Thoracic aorta (tissue), 2 donors: ENCODE measurements around the gene TCF7. TPM values are rescaled to one million over a fixed set of nuclear protein-coding genes. Genes with fewer than 3 reads are reported as not detected.

Source experiments
- ATAC-seq: fragments of 150-250 bp; one replicate; pipeline ENCODE4 v1.8.0; 2017; ENCODE audit warnings: low read depth; ENCODE audit not compliant: insufficient number of reproducible peaks, low FRiP score
- DNase-seq: peaks from one replicate; pipeline ENCODE4 v3.0.0-alpha.2; 2020; ENCODE audit warnings: low spot score
- H3K27ac ChIP-seq, 2 donors: fragments of 200-600 bp; sonication (generic); 1 replicate in 1 of 2; 2 replicates in 1 of 2; pipeline ENCODE4 v1.5.1; 2016; ENCODE audit warnings: mild to moderate bottlenecking in 2 of 2, moderate library complexity in 2 of 2
- H3K27me3 ChIP-seq: fragments of 200-600 bp; sonication (generic); replicated peaks from 2 replicates; pipeline ENCODE4 v1.6.0; 2016; ENCODE audit warnings: mild to moderate bottlenecking; ENCODE audit not compliant: insufficient read depth
- H3K36me3 ChIP-seq: fragments of 200-600 bp; sonication (generic); one replicate; pipeline ENCODE4 v1.5.1; 2016
- H3K4me1 ChIP-seq, 2 donors: fragments of 200-600 bp; sonication (generic); 1 replicate in 1 of 2; 2 replicates in 1 of 2; pipeline versions ENCODE4 v1.5.1 to v1.6.0; 2016; ENCODE audit warnings: low read depth in 2 of 2, mild to moderate bottlenecking in 1 of 2; ENCODE audit not compliant: control insufficient read depth in 1 of 2
- H3K4me3 ChIP-seq: fragments of 200-600 bp; sonication (generic); 2 replicates; pipeline ENCODE4 v1.5.1; 2016; ENCODE audit warnings: mild to moderate bottlenecking
- H3K9me3 ChIP-seq: fragments of 200-600 bp; sonication (generic); 2 replicates; pipeline ENCODE4 v1.5.1; 2016
- total RNA-seq, 2 donors: library from RNA; depleted of rRNA; stranded (reverse); fragments of >200 nt; gene quantifications; one replicate each; pipeline versions ENCODE4 v1.1.0 to v1.2.3, GENCODE V29; 2016
- TF ChIP-seq, protein P1 (sequence below): fragments of 200-600 bp; sonication (generic); IDR thresholded peaks from one replicate; pipeline ENCODE4 v1.5.1; 2019; ENCODE audit warnings: antibody characterized with exemption

Gene TCF7
- total RNA-seq, 2 donors from 2014 or later: 0.54 to 2.1 TPM

DNA sequence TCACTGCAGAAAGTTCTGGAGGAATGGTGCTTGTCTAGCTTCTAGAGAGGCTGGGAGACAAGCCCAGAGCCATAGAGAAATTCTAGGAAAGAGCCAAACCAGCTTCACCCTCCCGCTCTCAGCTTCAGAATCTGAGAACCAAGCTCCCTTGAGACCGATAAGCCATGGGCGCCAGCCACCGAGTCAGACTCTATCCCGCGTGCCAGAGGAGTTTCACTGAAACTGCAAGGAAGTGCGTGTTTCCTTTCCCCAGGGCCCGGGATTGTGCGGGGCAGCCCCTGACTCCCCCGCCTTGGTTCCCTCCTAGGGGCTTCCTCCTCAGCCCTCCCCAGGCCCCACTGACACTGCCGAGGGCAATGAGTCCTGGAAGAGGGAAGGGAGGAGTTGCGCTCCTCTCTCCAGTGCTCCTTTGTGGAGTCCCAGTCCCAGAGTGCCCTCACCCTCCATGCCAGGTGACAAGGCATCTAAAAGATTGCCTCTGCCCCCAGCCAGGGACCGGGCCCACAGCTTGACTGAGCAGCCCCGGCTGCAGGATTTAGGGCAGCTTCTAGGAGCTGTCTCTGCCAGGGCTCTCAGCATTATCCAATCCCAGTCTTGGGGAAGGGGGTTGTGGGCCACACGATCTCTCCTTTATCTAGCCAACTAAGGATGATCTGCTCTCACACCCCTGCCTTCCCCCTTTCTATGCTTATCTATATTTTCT, 18.4 kb upstream of the TCF7 start:
- TF ChIP-seq, protein P1, sequence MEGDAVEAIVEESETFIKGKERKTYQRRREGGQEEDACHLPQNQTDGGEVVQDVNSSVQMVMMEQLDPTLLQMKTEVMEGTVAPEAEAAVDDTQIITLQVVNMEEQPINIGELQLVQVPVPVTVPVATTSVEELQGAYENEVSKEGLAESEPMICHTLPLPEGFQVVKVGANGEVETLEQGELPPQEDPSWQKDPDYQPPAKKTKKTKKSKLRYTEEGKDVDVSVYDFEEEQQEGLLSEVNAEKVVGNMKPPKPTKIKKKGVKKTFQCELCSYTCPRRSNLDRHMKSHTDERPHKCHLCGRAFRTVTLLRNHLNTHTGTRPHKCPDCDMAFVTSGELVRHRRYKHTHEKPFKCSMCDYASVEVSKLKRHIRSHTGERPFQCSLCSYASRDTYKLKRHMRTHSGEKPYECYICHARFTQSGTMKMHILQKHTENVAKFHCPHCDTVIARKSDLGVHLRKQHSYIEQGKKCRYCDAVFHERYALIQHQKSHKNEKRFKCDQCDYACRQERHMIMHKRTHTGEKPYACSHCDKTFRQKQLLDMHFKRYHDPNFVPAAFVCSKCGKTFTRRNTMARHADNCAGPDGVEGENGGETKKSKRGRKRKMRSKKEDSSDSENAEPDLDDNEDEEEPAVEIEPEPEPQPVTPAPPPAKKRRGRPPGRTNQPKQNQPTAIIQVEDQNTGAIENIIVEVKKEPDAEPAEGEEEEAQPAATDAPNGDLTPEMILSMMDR: no peak
- H3K4me1 ChIP-seq: peaks cover 12 to 54% of the 10 kb centered on the region in 2 donors
- no peaks in the 10 kb centered on the region for H3K27me3 ChIP-seq
- H3K9me3 ChIP-seq: no peaks in the 10 kb centered on the region
- H3K27ac ChIP-seq: no peak overlapping the region
- DNase-seq (no peak), ATAC-seq (no peak)
- H3K36me3 ChIP-seq: no peaks in the 10 kb centered on the region
- peak overlapping the region; percentile 28 for H3K4me3 ChIP-seq

DNA sequence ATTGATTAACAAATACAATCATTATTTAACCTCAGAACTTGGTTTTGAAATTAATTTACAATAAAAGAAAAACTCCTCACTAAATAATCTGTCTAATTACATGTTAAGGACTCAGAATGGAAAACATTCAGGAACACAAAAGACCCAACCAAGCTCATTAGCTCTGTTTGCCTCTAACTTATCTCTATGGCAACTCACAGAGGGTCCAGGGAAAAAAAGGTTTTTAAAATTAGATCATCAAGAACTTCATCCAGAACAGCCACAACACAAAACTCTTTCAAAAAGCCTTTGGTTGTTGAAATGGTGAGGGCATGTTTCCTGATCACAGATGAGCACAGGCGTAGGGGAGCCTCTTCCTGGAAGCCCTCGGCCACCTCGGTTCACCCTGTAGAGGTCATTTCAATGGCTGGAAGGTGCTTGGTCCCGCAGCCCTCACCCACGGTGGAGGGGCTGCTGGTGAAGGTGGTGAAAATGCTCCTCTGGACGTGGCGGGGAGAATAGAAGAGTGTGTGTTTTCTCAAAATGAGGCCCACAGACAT, 17.2 kb upstream of the TCF7 start:
- H3K36me3 ChIP-seq: no peaks in the 10 kb centered on the region
- no peak for ATAC-seq

GRCh38 chr5:134098690-134099089, 15.8 kb upstream of the TCF7 start:
- Histone ChIP-seq H3K27ac (no peak overlapping the region), H3K9me3 (no peaks in the 10 kb centered on the region), H3K4me3 (no peak overlapping the region), H3K36me3 (no peaks in the 10 kb centered on the region), H3K27me3 (no peaks in the 10 kb centered on the region), H3K4me1 (peaks cover 12 to 55% of the 10 kb centered on the region in 2 donors)
- ATAC-seq (no peak), DNase-seq (no peak)
- TF ChIP-seq, protein P1: no peak

More for the DNA sequence above, 17.2 kb upstream of the TCF7 start:
- Histone ChIP-seq H3K4me1 (peaks cover 12 to 57% of the 10 kb centered on the region in 2 donors), H3K27ac (no peak overlapping the region), H3K27me3 (no peaks in the 10 kb centered on the region), H3K9me3 (no peaks in the 10 kb centered on the region), H3K4me3 (no peak overlapping the region)
- DNase-seq: no peak
- TF ChIP-seq, protein P1: no peak

DNA sequence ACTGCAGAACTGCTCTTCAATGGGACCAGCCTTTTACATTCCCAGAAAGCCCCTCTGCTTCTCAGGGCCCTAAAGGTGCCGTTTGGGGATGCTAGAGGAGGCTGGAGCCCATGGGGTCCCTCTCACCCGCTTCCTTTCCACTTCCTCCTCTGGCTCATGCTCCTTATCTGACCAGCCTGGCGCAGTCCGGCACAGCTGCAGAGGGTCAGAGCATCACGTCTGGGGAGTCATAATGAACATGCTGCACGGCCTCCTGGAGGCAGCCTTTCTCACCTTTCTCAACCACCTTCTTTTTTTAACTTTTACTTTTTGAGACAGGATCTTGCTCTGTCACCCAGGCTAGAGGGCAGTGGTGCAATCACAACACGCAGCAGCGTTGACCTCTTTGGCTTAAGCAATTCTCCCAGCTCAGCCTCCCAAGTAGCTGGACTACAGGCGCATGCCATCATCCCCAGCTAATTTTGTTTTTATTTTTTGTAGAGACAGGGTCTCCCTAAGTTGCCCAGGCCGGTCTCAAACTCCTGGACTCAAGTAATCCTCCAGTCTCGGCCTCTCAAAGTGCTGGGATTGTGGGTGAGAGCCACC, 15.1 kb upstream of the TCF7 start:
- TF ChIP-seq, protein P1: no peak

DNA sequence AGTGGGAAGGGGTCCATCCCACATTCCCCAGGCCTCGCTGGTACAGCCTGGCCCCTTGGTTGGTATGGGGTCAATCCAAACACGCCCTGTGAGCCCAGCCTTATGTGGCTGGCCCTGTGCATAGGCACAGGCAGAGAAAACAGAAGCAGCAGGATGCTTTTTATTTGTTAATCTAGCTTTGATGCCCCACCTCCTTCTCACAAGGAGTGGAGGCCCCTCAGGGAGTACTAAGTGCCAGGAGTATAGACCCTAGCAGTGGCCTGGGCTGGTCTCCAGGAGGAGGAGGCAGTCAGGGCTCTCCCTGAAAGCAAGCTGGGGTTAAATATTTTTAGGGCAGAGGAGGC, 14.6 kb upstream of the TCF7 start:
- Histone ChIP-seq H3K27ac (no peak overlapping the region), H3K4me1 (peaks cover 12 to 43% of the 10 kb centered on the region in 2 donors), H3K9me3 (no peaks in the 10 kb centered on the region), H3K27me3 (no peaks in the 10 kb centered on the region), H3K4me3 (no peak overlapping the region), H3K36me3 (no peaks in the 10 kb centered on the region)
- DNase-seq: no peak
- TF ChIP-seq, protein P1: no peak
- ATAC-seq: no peak

More for the DNA sequence above, 15.1 kb upstream of the TCF7 start:
- Histone ChIP-seq H3K4me3 (no peak overlapping the region), H3K27me3 (no peaks in the 10 kb centered on the region), H3K9me3 (no peaks in the 10 kb centered on the region), H3K27ac (no peak overlapping the region), H3K36me3 (no peaks in the 10 kb centered on the region), H3K4me1 (peaks cover 12 to 48% of the 10 kb centered on the region in 2 donors)
- ATAC-seq (no peak), DNase-seq (no peak)
